Mesendoderm (in vitro differentiated cells): ENCODE results near the gene RNF152.

Experiments
- DNase-seq: peaks from one replicate; pipeline ENCODE4 v3.0.0; 2013
- H2AK5ac ChIP-seq: 2 replicates; pipeline ENCODE4 v1.6.1; 2013; ENCODE audit warnings: low read length, inconsistent platforms
- H2BK120ac ChIP-seq: 2 replicates; pipeline ENCODE4 v1.6.1; 2013; ENCODE audit warnings: low read depth, mild to moderate bottlenecking, low read length, moderate library complexity, mixed read lengths
- H2BK15ac ChIP-seq: replicated peaks from 2 replicates; pipeline ENCODE4 v1.6.1; 2013; ENCODE audit warnings: low read depth, mild to moderate bottlenecking, moderate library complexity
- H2BK5ac ChIP-seq: 2 replicates; pipeline ENCODE4 v1.6.1; 2013; ENCODE audit warnings: low read length, inconsistent platforms
- H3K18ac ChIP-seq: 2 replicates; pipeline ENCODE4 v1.6.1; 2013; ENCODE audit warnings: mild to moderate bottlenecking, low read length, mixed read lengths
- H3K23ac ChIP-seq: one replicate; pipeline ENCODE4 v1.6.1; 2013; ENCODE audit warnings: low read length
- H3K27ac ChIP-seq: 2 replicates; pipeline ENCODE4 v1.5.1; 2013; ENCODE audit warnings: low read depth, mild to moderate bottlenecking, inconsistent platforms, low read length, moderate library complexity
- H3K27me3 ChIP-seq: 2 replicates; pipeline ENCODE4 v1.6.1; 2013; ENCODE audit warnings: low read length, control low read depth, mild to moderate bottlenecking, inconsistent platforms; ENCODE audit not compliant: insufficient read depth, poor library complexity
- H3K36me3 ChIP-seq: 2 replicates; pipeline ENCODE4 v1.6.1; 2013; ENCODE audit warnings: low read length, inconsistent platforms; ENCODE audit not compliant: control insufficient read depth, insufficient read depth
- H3K4ac ChIP-seq: one replicate; pipeline ENCODE4 v1.6.1; 2013; ENCODE audit warnings: low read depth, mild to moderate bottlenecking, low read length, moderate library complexity
- H3K4me1 ChIP-seq: 2 replicates; pipeline ENCODE4 v1.6.1; 2013; ENCODE audit warnings: low read depth, low read length, inconsistent platforms; ENCODE audit not compliant: control insufficient read depth
- H3K4me2 ChIP-seq: 2 replicates; pipeline ENCODE4 v1.6.1; 2013; ENCODE audit warnings: low read length
- H3K4me3 ChIP-seq: 2 replicates; pipeline ENCODE4 v1.5.1; 2013; ENCODE audit warnings: mild to moderate bottlenecking, low read length
- H3K56ac ChIP-seq: one replicate; pipeline ENCODE4 v1.6.1; 2013; ENCODE audit warnings: low read length
- H3K79me1 ChIP-seq: 2 replicates; pipeline ENCODE4 v1.6.1; 2013; ENCODE audit warnings: low read length, inconsistent platforms
- H3K79me2 ChIP-seq: 2 replicates; pipeline ENCODE4 v1.6.1; 2013; ENCODE audit warnings: mild to moderate bottlenecking, low read length; ENCODE audit not compliant: control insufficient read depth, insufficient read depth
- H3K9ac ChIP-seq: 2 replicates; pipeline ENCODE4 v1.6.1; 2013; ENCODE audit warnings: low read length, inconsistent platforms
- H4K5ac ChIP-seq: one replicate; pipeline ENCODE4 v1.6.1; 2013; ENCODE audit warnings: low read length
- H4K8ac ChIP-seq: one replicate; pipeline ENCODE4 v1.6.1; 2013; ENCODE audit warnings: low read depth, mild to moderate bottlenecking, control low read depth, low read length, moderate library complexity
- WGBS: extraction: QIAGEN DNeasy Blood & Tissue Kit; methylation state at CpG from one replicate; pipeline ENCODE4 v1.1.7; 2013; ENCODE audit warnings: low lambda C conversion rate, missing lambda C conversion rate; ENCODE audit not compliant: insufficient coverage; ENCODE audit errors: extremely low coverage; 5-methylcytosine and 5-hydroxymethylcytosine counted together

RNF152 gene

GRCh38 chr18:61900504-61901281 lies 7.9 kb upstream of the RNF152 start:
- H3K23ac ChIP-seq, result no peak overlapping the region
- no peaks in the 10 kb centered on the region for H3K79me2 ChIP-seq
- H3K4me3 ChIP-seq, result no peak overlapping the region
- no peak overlapping the region for H4K5ac ChIP-seq
- H3K27ac ChIP-seq, result no peak overlapping the region
- H2BK5ac ChIP-seq, result no peak overlapping the region
- H3K56ac ChIP-seq, result no peak overlapping the region
- no CpG with 5 or more reads among the region's 10 CpGs for WGBS
- H2BK120ac ChIP-seq, result no peak overlapping the region
- H2AK5ac ChIP-seq, result no peak overlapping the region
- DNase-seq, result no peak
- no peak overlapping the region for H4K8ac ChIP-seq
- no peak overlapping the region for H3K4ac ChIP-seq
- no peaks in the 10 kb centered on the region for H3K36me3 ChIP-seq
- peaks cover 2% of the 10 kb centered on the region for H3K4me1 ChIP-seq
- H3K18ac ChIP-seq, result no peak overlapping the region
- H2BK15ac ChIP-seq, result no peak overlapping the region
- no peak overlapping the region for H3K9ac ChIP-seq
- H3K79me1 ChIP-seq, result no peaks in the 10 kb centered on the region
- H3K27me3 ChIP-seq, result no peaks in the 10 kb centered on the region
- no peak overlapping the region for H3K4me2 ChIP-seq

GRCh38 chr18:61898640-61899101 lies 5.9 kb upstream of the RNF152 start:
- H3K4me3 ChIP-seq, result no peak overlapping the region
- H3K9ac ChIP-seq, result no peak overlapping the region
- no peak overlapping the region for H4K5ac ChIP-seq
- H3K36me3 ChIP-seq, result no peaks in the 10 kb centered on the region
- H3K27ac ChIP-seq, result no peak overlapping the region
- H2BK5ac ChIP-seq, result no peak overlapping the region
- H2AK5ac ChIP-seq, result no peak overlapping the region
- no peak overlapping the region for H4K8ac ChIP-seq
- no peak overlapping the region for H2BK15ac ChIP-seq
- H3K4ac ChIP-seq, result no peak overlapping the region
- H3K27me3 ChIP-seq, result no peaks in the 10 kb centered on the region
- no peak overlapping the region for H3K4me2 ChIP-seq
- no CpG with 5 or more reads among the region's 5 CpGs for WGBS
- peak; percentile 63 for DNase-seq
- H3K18ac ChIP-seq, result no peak overlapping the region
- H2BK120ac ChIP-seq, result no peak overlapping the region
- no peaks in the 10 kb centered on the region for H3K79me2 ChIP-seq
- H3K79me1 ChIP-seq, result no peaks in the 10 kb centered on the region
- H3K4me1 ChIP-seq, result peaks cover 2% of the 10 kb centered on the region
- H3K23ac ChIP-seq, result no peak overlapping the region
- no peak overlapping the region for H3K56ac ChIP-seq

- Histone ChIP-seq H2BK120ac (no peak overlapping the region), H3K36me3 (no peaks in the 10 kb centered on the region), H3K79me1 (no peaks in the 10 kb centered on the region), H3K9ac (no peak overlapping the region), H3K4me2 (no peak overlapping the region), H3K27me3 (no peaks in the 10 kb centered on the region), H4K8ac (no peak overlapping the region), H3K18ac (no peak overlapping the region), H4K5ac (no peak overlapping the region), H2BK5ac (no peak overlapping the region), H3K79me2 (no peaks in the 10 kb centered on the region), H2BK15ac (no peak overlapping the region), H3K56ac (no peak overlapping the region), H3K4me1 (peaks cover 4% of the 10 kb centered on the region), H3K27ac (no peak overlapping the region), H3K23ac (no peak overlapping the region), H3K4ac (no peak overlapping the region), H3K4me3 (no peak overlapping the region), H2AK5ac (no peak overlapping the region)
- DNase-seq, result peak; percentile 76
- WGBS, result no CpG with 5 or more reads among the region's 5 CpGs
Observed at GRCh38 chr18:61896757-61897156, 4.0 kb upstream of the RNF152 start.

GRCh38 chr18:61896118-61896517 lies 3.3 kb upstream of the RNF152 start:
- Histone ChIP-seq H2BK5ac (no peak overlapping the region), H3K4me3 (no peak overlapping the region), H3K27me3 (no peaks in the 10 kb centered on the region), H3K4ac (no peak overlapping the region), H3K27ac (no peak overlapping the region), H3K36me3 (no peaks in the 10 kb centered on the region), H3K4me2 (no peak overlapping the region), H3K9ac (no peak overlapping the region), H3K18ac (no peak overlapping the region), H3K4me1 (peaks cover 4% of the 10 kb centered on the region), H4K5ac (no peak overlapping the region), H2BK120ac (no peak overlapping the region), H2BK15ac (no peak overlapping the region), H3K79me2 (no peaks in the 10 kb centered on the region), H2AK5ac (no peak overlapping the region), H3K23ac (no peak overlapping the region), H3K79me1 (no peaks in the 10 kb centered on the region), H3K56ac (no peak overlapping the region), H4K8ac (no peak overlapping the region)
- no CpG with 5 or more reads among the region's 1 CpG for WGBS
- DNase-seq, result no peak

GRCh38 chr18:61894751-61895524 lies 2.1 kb upstream of the RNF152 start:
- Histone ChIP-seq H2AK5ac (no peak overlapping the region), H3K18ac (peak overlapping the region; percentile 90), H2BK120ac (peak overlapping the region; percentile 30), H3K4me2 (peak overlapping the region; percentile 64), H3K56ac (peak overlapping the region; percentile 90), H4K5ac (no peak overlapping the region), H3K79me2 (no peaks in the 10 kb centered on the region), H3K4ac (peak overlapping the region; percentile 73), H4K8ac (peak overlapping the region; percentile 28), H3K27ac (no peak overlapping the region), H3K27me3 (no peaks in the 10 kb centered on the region), H3K79me1 (no peaks in the 10 kb centered on the region), H3K36me3 (no peaks in the 10 kb centered on the region), H3K9ac (peak overlapping the region; percentile 69), H3K4me3 (peak overlapping the region; percentile 59), H3K4me1 (peaks cover 4% of the 10 kb centered on the region), H2BK15ac (peak overlapping the region; percentile 80), H2BK5ac (no peak overlapping the region), H3K23ac (no peak overlapping the region)
- no CpG with 5 or more reads among the region's 28 CpGs for WGBS
- DNase-seq, result no peak
